H1 (cell line): ENCODE measurements around the gene APOL1. TPM values are rescaled to one million over a fixed set of nuclear protein-coding genes. Genes with fewer than 3 reads are reported as not detected.

Experiments
- CTCF ChIA-PET: fragments of 300-600 bp; sonication (Branson Sonifier 250); formaldehyde crosslinking; loops from one replicate; lab custom pipeline; 2021; ENCODE audit not compliant: partially characterized antibody; lab: Charles Lee
- POLR2A ChIA-PET: fragments of 300-600 bp; sonication (Branson Sonifier 250); formaldehyde crosslinking; loops from one replicate; lab custom pipeline; 2021; ENCODE audit warnings: inconsistent platforms; ENCODE audit not compliant: partially characterized antibody; lab: Charles Lee
- DNase-seq, 2 experiments: peaks; one replicate each; pipeline versions ENCODE4 v3.0.0 to v3.0.0-alpha.2; 2010 to 2022; ENCODE audit warnings: low spot score in 2 of 2, low read depth in 1 of 2, mixed read lengths in 1 of 2
- FAIRE-seq: peaks from 2 replicates; lab custom pipeline; 2011; peaks lifted over from hg19 to GRCh38; lab: Jason Lieb, UNC
- H2AFZ ChIP-seq: 2 replicates; pipeline ENCODE4 v1.8.1; 2012; ENCODE audit warnings: low read length, inconsistent platforms
- H2AK5ac ChIP-seq: 2 replicates; pipeline ENCODE4 v1.6.1; 2013; ENCODE audit warnings: low read depth, low read length
- H2BK120ac ChIP-seq: replicated peaks from 2 replicates; pipeline ENCODE3; 2013; ENCODE audit warnings: low read depth, low read length, inconsistent platforms
- H2BK12ac ChIP-seq: 2 replicates; pipeline ENCODE4 v1.6.1; 2013; ENCODE audit warnings: low read depth, low read length
- H2BK15ac ChIP-seq: 2 replicates; pipeline ENCODE4 v1.6.1; 2013; ENCODE audit warnings: low read length
- H2BK20ac ChIP-seq: 2 replicates; pipeline ENCODE4 v1.6.1; 2013; ENCODE audit warnings: low read length
- H2BK5ac ChIP-seq: 2 replicates; pipeline ENCODE4 v1.6.1; 2013; ENCODE audit warnings: low read depth, low read length
- H3K14ac ChIP-seq: 2 replicates; pipeline ENCODE4 v1.6.1; 2013; ENCODE audit warnings: inconsistent platforms; ENCODE audit not compliant: insufficient read length
- H3K18ac ChIP-seq: 2 replicates; pipeline ENCODE4 v1.6.1; 2013; ENCODE audit warnings: low read length; ENCODE audit errors: extremely low read depth
- H3K23ac ChIP-seq: 2 replicates; pipeline ENCODE4 v1.6.1; 2013; ENCODE audit warnings: inconsistent platforms; ENCODE audit not compliant: insufficient read length
- H3K23me2 ChIP-seq: 2 replicates; pipeline ENCODE4 v1.6.1; 2013; ENCODE audit warnings: low read depth, low read length
- H3K27ac ChIP-seq: 2 replicates; pipeline ENCODE4 v1.6.1; 2011; ENCODE audit warnings: low read depth, low read length, inconsistent platforms
- H3K27me3 ChIP-seq, 4 experiments: replicated peaks in 1 of 4; 1 replicate in 1 of 4; 2 replicates in 3 of 4; pipeline versions ENCODE4 v1.6.1 to v1.8.1; 2011 to 2013; ENCODE audit warnings: low read length in 3 of 4, mild to moderate bottlenecking in 3 of 4, inconsistent platforms in 2 of 4, mixed read lengths in 2 of 4, moderate library complexity in 1 of 4; ENCODE audit not compliant: control insufficient read depth in 3 of 4, insufficient read depth in 3 of 4; ENCODE audit errors: extremely low read depth in 1 of 4
- H3K36me3 ChIP-seq, 4 experiments: 2 replicates each; pipeline versions ENCODE4 v1.6.1 to v1.8.1; 2011 to 2013; ENCODE audit warnings: mild to moderate bottlenecking in 4 of 4, low read length in 3 of 4, moderate library complexity in 2 of 4, control low read depth in 1 of 4, inconsistent platforms in 1 of 4; ENCODE audit not compliant: insufficient read depth in 4 of 4, control insufficient read depth in 2 of 4
- H3K4ac ChIP-seq: replicated peaks from 2 replicates; pipeline ENCODE3; 2013; ENCODE audit warnings: low read length, low read depth, mixed read lengths, inconsistent platforms; ENCODE audit not compliant: insufficient read length
- H3K4me1 ChIP-seq, 4 experiments: replicated peaks in 1 of 4; 1 replicate in 1 of 4; 2 replicates in 3 of 4; pipeline versions ENCODE4 v1.6.1 to v1.8.1; 2011 to 2013; ENCODE audit warnings: low read length in 3 of 4, inconsistent platforms in 2 of 4, mixed read lengths in 1 of 4; ENCODE audit not compliant: insufficient read depth in 4 of 4, control insufficient read depth in 3 of 4
- H3K4me2 ChIP-seq, 2 experiments: 2 replicates each; pipeline versions ENCODE4 v1.6.1 to v1.8.1; 2011 to 2013; ENCODE audit warnings: low read depth in 2 of 2, low read length in 2 of 2, control low read depth in 1 of 2, inconsistent platforms in 1 of 2, mild to moderate bottlenecking in 1 of 2; ENCODE audit not compliant: insufficient read depth in 1 of 2
- H3K4me3 ChIP-seq, 4 experiments: fragments of 200-600, 300-600 bp in 1 of 4; sonication (generic), shearing (Covaris generic), sonication (Bioruptor Twin) in 1 of 4; 2 replicates each; pipeline versions ENCODE4 v1.5.1 to v1.8.1; 2011 to 2016; ENCODE audit warnings: low read length in 4 of 4, low read depth in 3 of 4, control low read depth in 2 of 4, inconsistent platforms in 2 of 4, mild to moderate bottlenecking in 2 of 4, mixed read lengths in 1 of 4, moderate library complexity in 1 of 4; ENCODE audit not compliant: insufficient read depth in 2 of 4; ENCODE audit errors: extremely low read depth in 1 of 4
- H3K56ac ChIP-seq: replicated peaks from 2 replicates; pipeline ENCODE3; 2013; ENCODE audit warnings: low read depth, mild to moderate bottlenecking, mixed read lengths, low read length, inconsistent platforms; ENCODE audit not compliant: insufficient read length
- H3K79me1 ChIP-seq: 2 replicates; pipeline ENCODE4 v1.6.1; 2013; ENCODE audit warnings: low read depth, low read length, control low read depth
- H3K79me2 ChIP-seq, 2 experiments: 2 replicates each; pipeline versions ENCODE4 v1.6.1 to v1.8.1; 2012 to 2013; ENCODE audit warnings: low read length in 2 of 2, mild to moderate bottlenecking in 2 of 2, inconsistent platforms in 1 of 2; ENCODE audit not compliant: insufficient read depth in 2 of 2, control insufficient read depth in 1 of 2
- H3K9ac ChIP-seq, 4 experiments: replicated peaks in 1 of 4; 1 replicate in 1 of 4; 2 replicates in 3 of 4; pipeline versions ENCODE4 v1.6.1 to v1.8.1; 2011 to 2013; ENCODE audit warnings: low read depth in 3 of 4, low read length in 3 of 4, control low read depth in 2 of 4, mild to moderate bottlenecking in 2 of 4, moderate library complexity in 2 of 4, inconsistent platforms in 1 of 4; ENCODE audit errors: extremely low read depth in 1 of 4
- H3K9me3 ChIP-seq, 2 experiments: 2 replicates each; pipeline versions ENCODE4 v1.6.1 to v1.8.1; 2012 to 2013; ENCODE audit warnings: mild to moderate bottlenecking in 2 of 2, moderate library complexity in 2 of 2, control low read depth in 1 of 2, inconsistent platforms in 1 of 2, low read depth in 1 of 2, low read length in 1 of 2, mixed read lengths in 1 of 2; ENCODE audit not compliant: insufficient read depth in 2 of 2
- H4K20me1 ChIP-seq, 2 experiments: replicated peaks in 1 of 2; 2 replicates each; pipeline versions ENCODE3 to v1.8.1; 2011 to 2013; ENCODE audit warnings: inconsistent platforms in 2 of 2, low read length in 2 of 2, mild to moderate bottlenecking in 1 of 2; ENCODE audit not compliant: insufficient read depth in 2 of 2, control insufficient read depth in 1 of 2
- H4K5ac ChIP-seq: 2 replicates; pipeline ENCODE4 v1.6.1; 2013; ENCODE audit warnings: low read length, low read depth, mixed read lengths, inconsistent platforms; ENCODE audit not compliant: insufficient read length
- H4K8ac ChIP-seq: 2 replicates; pipeline ENCODE4 v1.8.0; 2013; ENCODE audit warnings: mild to moderate bottlenecking, moderate library complexity, low read length, inconsistent platforms; ENCODE audit not compliant: insufficient read depth; ENCODE audit errors: extremely low read depth
- H4K91ac ChIP-seq: replicated peaks from 2 replicates; pipeline ENCODE3; 2013; ENCODE audit warnings: low read length, mixed read lengths, inconsistent platforms; ENCODE audit not compliant: insufficient read length
- CBX5 ChIP-seq: fragments of 300-800, 300-1000 bp; sonication (generic); IDR thresholded peaks from 2 replicates; pipeline ENCODE4 v1.7.1; 2016; ENCODE audit warnings: antibody characterized with exemption, low read length, low read depth
- E2F6 ChIP-seq: IDR thresholded peaks from 2 replicates; pipeline ENCODE4 v1.6.1; 2012; ENCODE audit warnings: inconsistent platforms
- EP300 ChIP-seq, 2 experiments: IDR thresholded peaks; 1 replicate in 1 of 2; 2 replicates in 1 of 2; pipeline ENCODE4 v1.6.1; 2011 to 2012; ENCODE audit warnings: low read depth in 2 of 2, low read length in 2 of 2, mild to moderate bottlenecking in 2 of 2, borderline replicate concordance in 1 of 2, inconsistent platforms in 1 of 2, moderate library complexity in 1 of 2
- GTF2F1 ChIP-seq: IDR thresholded peaks from 2 replicates; pipeline ENCODE4 v1.6.1; 2012; ENCODE audit warnings: low read depth, low read length, improper control_type of control experiment, borderline replicate concordance
- POLR2A ChIP-seq, 2 experiments: IDR thresholded peaks; 1 replicate in 1 of 2; 2 replicates in 1 of 2; pipeline ENCODE4 v1.6.1; 2011; ENCODE audit warnings: low read depth in 2 of 2, low read length in 2 of 2, mild to moderate bottlenecking in 2 of 2; ENCODE audit errors: control extremely low read depth in 1 of 2
- POLR2AphosphoS5 ChIP-seq: IDR thresholded peaks from 2 replicates; pipeline ENCODE4 v1.6.1; 2011; ENCODE audit warnings: low read depth, low read length
- RAD21 ChIP-seq, 2 experiments: IDR thresholded peaks in 1 of 2; conservative IDR thresholded peaks in 1 of 2; 2 replicates each; pipeline ENCODE4 v1.6.1; 2011; ENCODE audit warnings: low read depth in 2 of 2, low read length in 2 of 2, improper control_type of control experiment in 1 of 2, inconsistent platforms in 1 of 2, mild to moderate bottlenecking in 1 of 2, moderate library complexity in 1 of 2
- SIN3A ChIP-seq, 2 experiments: IDR thresholded peaks in 1 of 2; conservative IDR thresholded peaks in 1 of 2; 2 replicates each; pipeline ENCODE4 v1.6.1; 2011 to 2012; ENCODE audit warnings: low read length in 2 of 2, improper control_type of control experiment in 1 of 2, low read depth in 1 of 2, mild to moderate bottlenecking in 1 of 2
- TBP ChIP-seq: IDR thresholded peaks from 2 replicates; pipeline ENCODE4 v1.6.1; 2011; ENCODE audit warnings: low read depth, low read length, improper control_type of control experiment
- TCF12 ChIP-seq: IDR thresholded peaks from 2 replicates; pipeline ENCODE4 v1.6.1; 2011; ENCODE audit warnings: low read depth, mild to moderate bottlenecking, low read length
- WGBS, 2 experiments: shearing (Covaris generic) in 1 of 2; methylation state at CpG; one replicate each; pipeline versions ENCODE4 v1.1.6 to v1.1.7; 2013 to 2015; ENCODE audit warnings: low lambda C conversion rate in 2 of 2, mixed read lengths in 2 of 2, inconsistent platforms in 1 of 2, low coverage in 1 of 2, missing lambda C conversion rate in 1 of 2; ENCODE audit not compliant: insufficient replicate concordance in 2 of 2, insufficient coverage in 1 of 2, insufficient read length in 1 of 2; ENCODE audit errors: extremely low coverage in 1 of 2, missing lambda C conversion rate in 1 of 2; 5-methylcytosine and 5-hydroxymethylcytosine counted together
- polyA plus RNA-seq, 7 experiments: library from polyadenylated mRNA; depleted of rRNA in 3 of 7; stranded (reverse) in 5 of 7; unstranded in 2 of 7; fragments of >200 nt in 5 of 7; fragments of 200-250 nt in 2 of 7; gene quantifications; 1 replicate in 5 of 7; 2 replicates in 1 of 7; 4 replicates in 1 of 7; pipeline versions ENCODE4 v1.2.1 to v1.2.3, GENCODE V29; 2011 to 2013; ENCODE audit warnings: missing spikeins in 2 of 7, mixed read lengths in 2 of 7
- total RNA-seq: library from RNA; stranded (reverse); fragmentation: NEBNext Ultra II Directional; extraction: Animal tissue kit (Norgen Biotek cat#: 25700); gene quantifications from 2 replicates; pipeline ENCODE4 v1.2.1, GENCODE V29; 2021

The APOL1 gene
- total and polyA plus RNA-seq, 2 of the 8 experiments (the other 6 are each of a cell fraction or from before 2014, with no cell fraction given): not detected

- CTCF ChIA-PET: interaction anchor here (0.6 to 17.3 kb wide), 48 partner anchors 9 to 221 kb away, joined by 3 to 159 read pairs (median 4); partner anchors contain the start of gene FOXRED2
- Histone ChIP-seq H2AFZ (no peak overlapping the region), H4K20me1 (peaks cover 0 to 8% of the 10 kb centered on the region in 2 experiments), H3K36me3 (peaks cover 47 to 93% (median 85%) of the 10 kb centered on the region in 4 experiments), H2BK12ac (no peak overlapping the region), H3K18ac (no peak overlapping the region), H3K23me2 (no peaks in the 10 kb centered on the region), H3K4ac (no peak overlapping the region), H3K56ac (no peak overlapping the region), H3K27me3 (no peaks in the 10 kb centered on the region), H3K4me3 (no peak overlapping the region), H3K79me1 (0 out of 2 replicates have a peak, but pooled peaks cover 5% of the 10 kb centered on the region), H3K23ac (no peak overlapping the region), H2BK20ac (no peak overlapping the region), H3K14ac (no peak overlapping the region), H2BK15ac (no peak overlapping the region), H2BK5ac (no peak overlapping the region), H3K9ac (no peak overlapping the region), H3K79me2 (no peaks in the 10 kb centered on the region), H3K27ac (no peak overlapping the region), H4K5ac (no peak overlapping the region), H3K9me3 (no peaks in the 10 kb centered on the region), H4K91ac (no peak overlapping the region), H3K4me2 (no peak overlapping the region), H3K4me1 (no peaks in the 10 kb centered on the region), H2AK5ac (no peak overlapping the region), H4K8ac (no peak overlapping the region), H2BK120ac (no peak overlapping the region)
- DNase-seq (peak; percentile 71 to 93), FAIRE-seq (peak; percentile 77)
- 47% methylated on average over 13 of the region's 13 CpGs; no CpG with 5 or more reads in 1 of the 2 experiments for WGBS, 2 experiments
- POLR2A ChIA-PET: interaction anchor here (0.7 to 1.9 kb wide), 8 partner anchors 12 to 188 kb away, joined by 3 to 5 read pairs (median 4); no protein-coding TSS in a partner anchor
- TF ChIP-seq CBX5: no peak
- TF ChIP-seq SIN3A (conservative IDR thresholded peaks at IDR 0.05 in 1 of 2, IDR thresholded peaks at IDR 0.05 in 1 of 2; ENCODE audit: low read depth in 1 of 2, low read length in 2 of 2): peak; percentile 84 to 94; a peak in 2 of 4 replicates
- peak; percentile 86 for TF ChIP-seq TBP
- TF ChIP-seq POLR2A (IDR thresholded peaks at IDR 0.05; ENCODE audit: control extremely low read depth in 1 of 2, low read depth in 2 of 2, low read length in 2 of 2): 0 out of 3 replicates have a peak, but pooled peaks of 1 of the 2 experiments have one; percentile 41
- TF ChIP-seq RAD21 (IDR thresholded peaks at IDR 0.05 in 1 of 2, conservative IDR thresholded peaks at IDR 0.05 in 1 of 2; ENCODE audit: low read depth in 2 of 2, low read length in 2 of 2): peak; percentile 89
- no peak for TF ChIP-seq GTF2F1
- no peak for TF ChIP-seq E2F6
- 0 out of 2 replicates have a peak, but pooled peaks have one; percentile 35 for TF ChIP-seq TCF12
- TF ChIP-seq POLR2AphosphoS5: peak; percentile 57; the same call in 1 of the 2 replicates
- no peak for TF ChIP-seq EP300 (IDR thresholded peaks at IDR 0.05; ENCODE audit: borderline replicate concordance in 1 of 2, low read depth in 2 of 2, low read length in 2 of 2)
These were observed 48.5 kb downstream of the APOL1 start for GRCh38 chr22:36301384-36301828.
